Cerebellar cortex (tissue), 1 donor: ENCODE results near the gene HOOK2.
"Not testable (repeated sequence)": the region's sequence is repeated elsewhere in the genome, so short reads cannot be mapped to it uniquely, and the experiment has no call there.

Experiments
- DNase-seq: peaks from one replicate; pipeline ENCODE4 v3.0.0-alpha.2; 2015; ENCODE audit warnings: low spot score

The HOOK2 gene

GRCh38 chr19:12720851-12721655 is 54.3 kb downstream of the HOOK2 start:
- no peak for DNase-seq

GRCh38 chr19:12720296-12720695 is 55.1 kb downstream of the HOOK2 start:
- DNase-seq = no peak

- no peak for DNase-seq
Observed at GRCh38 chr19:12715929-12716328, 59.4 kb downstream of the HOOK2 start.

- DNase-seq = no peak
Observed at GRCh38 chr19:12715102-12715501, 60.2 kb downstream of the HOOK2 start.

GRCh38 chr19:12713304-12713703 is 62.0 kb downstream of the HOOK2 start:
- DNase-seq = not testable (repeated sequence)
